Measurements from ENCODE around the gene FBXO40.

FBXO40 gene

DNA sequence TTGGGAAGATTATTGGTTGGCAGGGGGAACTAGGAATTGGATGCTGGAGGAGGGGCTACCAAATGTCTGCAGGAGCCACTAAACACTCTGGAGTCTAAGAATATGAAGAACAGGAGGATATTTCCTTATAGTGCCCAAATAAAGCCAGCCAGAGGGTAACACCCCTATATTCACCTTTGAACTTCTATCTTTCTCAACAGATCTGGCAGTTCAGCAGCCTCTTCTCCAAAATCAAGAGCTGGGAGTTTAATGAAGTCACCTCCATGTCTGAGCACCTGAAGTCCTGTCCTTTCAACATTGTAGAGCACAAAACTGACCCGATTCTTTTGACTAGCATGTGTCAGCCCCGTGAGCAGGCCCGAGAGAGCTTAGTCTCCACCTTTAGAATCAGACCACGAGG is 33.3 kb downstream of the FBXO40 start:
- H3K4me1 ChIP-seq (ENCODE audit: control insufficient read depth, insufficient read depth, low read length), result no peaks in the 10 kb centered on the region
- no peak overlapping the region for H3K4me2 ChIP-seq (ENCODE audit: low read length)
- H3K4me3 ChIP-seq (ENCODE audit: low read length), result no peak overlapping the region
- H3K27me3 ChIP-seq (ENCODE audit: control insufficient read depth, insufficient read depth, low read length), result no peaks in the 10 kb centered on the region
- no peak overlapping the region for H3K9ac ChIP-seq (ENCODE audit: low read depth, low read length)
- no peaks in the 10 kb centered on the region for H3K9me3 ChIP-seq (replicated peaks; ENCODE audit: low read length)
- H3K36me3 ChIP-seq (ENCODE audit: insufficient read depth, low read length), result no peaks in the 10 kb centered on the region

DNA sequence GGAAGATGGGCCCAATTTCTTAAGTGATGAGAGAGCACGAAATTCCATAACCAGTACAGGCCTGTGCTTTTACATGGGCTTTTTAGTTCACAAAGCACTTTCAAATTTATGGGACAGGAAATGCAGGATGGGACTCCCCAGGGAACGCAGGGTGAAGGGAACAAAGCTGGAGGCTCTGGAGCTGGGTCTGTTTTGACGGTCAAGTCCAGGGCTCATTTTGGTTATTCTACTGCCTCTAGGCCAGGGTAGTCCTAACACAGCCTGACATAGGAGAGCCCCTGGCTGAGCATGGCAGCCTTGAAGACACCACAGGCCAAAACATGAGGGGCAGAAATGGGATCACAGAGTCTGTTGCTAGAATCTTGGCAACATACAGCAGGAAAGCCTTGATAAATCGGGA is 34.0 kb downstream of the FBXO40 start:
- no peaks in the 10 kb centered on the region for H3K27me3 ChIP-seq (ENCODE audit: control insufficient read depth, insufficient read depth, low read length)

DNA sequence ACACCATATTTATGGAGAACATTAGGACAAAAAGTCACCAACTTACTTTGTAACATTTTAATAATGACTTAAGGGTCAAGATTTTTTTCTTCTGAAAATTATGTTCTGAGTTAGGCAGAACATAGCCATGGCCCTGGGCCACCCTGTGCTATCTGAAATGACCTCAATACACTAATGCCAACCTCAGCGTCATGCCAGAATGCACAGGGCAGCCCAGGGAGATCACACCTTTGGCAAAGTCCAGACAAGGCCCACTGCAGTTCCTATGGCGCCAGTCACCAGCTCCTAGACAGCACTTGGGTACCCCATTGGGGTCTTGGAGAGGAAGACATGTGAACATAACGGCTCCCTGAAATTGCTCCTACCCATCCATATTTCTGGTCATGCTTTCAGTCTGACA is 34.4 kb downstream of the FBXO40 start:
- no peaks in the 10 kb centered on the region for H3K36me3 ChIP-seq (ENCODE audit: insufficient read depth, low read length)

More for the DNA sequence above, 34.0 kb downstream of the FBXO40 start:
- Histone ChIP-seq H3K9me3 (replicated peaks; ENCODE audit: low read length) (no peaks in the 10 kb centered on the region), H3K36me3 (ENCODE audit: insufficient read depth, low read length) (no peaks in the 10 kb centered on the region), H3K4me2 (ENCODE audit: low read length) (no peak overlapping the region), H3K9ac (ENCODE audit: low read depth, low read length) (no peak overlapping the region), H3K4me1 (ENCODE audit: control insufficient read depth, insufficient read depth, low read length) (no peaks in the 10 kb centered on the region), H3K4me3 (ENCODE audit: low read length) (no peak overlapping the region)

DNA sequence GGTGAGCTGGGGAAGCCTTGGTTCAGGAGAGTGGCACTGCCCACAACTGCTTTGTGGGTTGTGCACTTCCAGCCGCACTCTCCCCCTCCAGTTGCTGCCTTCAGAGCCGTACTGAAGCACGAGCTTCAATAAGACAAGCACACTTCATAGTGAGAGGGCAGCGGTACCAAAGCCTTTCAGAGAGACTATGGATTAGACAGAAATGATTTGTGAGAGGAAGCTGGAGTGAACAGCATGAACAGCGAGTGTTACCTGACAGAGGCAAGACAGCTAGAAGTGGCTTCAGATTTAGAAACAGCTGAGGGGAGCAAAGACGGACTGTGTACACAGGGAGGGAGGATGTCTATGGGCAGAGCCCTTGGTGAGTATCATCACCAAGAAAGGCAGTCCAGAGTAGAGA is 36.4 kb downstream of the FBXO40 start:
- Histone ChIP-seq H3K4me2 (ENCODE audit: low read length) (no peak overlapping the region), H3K9ac (ENCODE audit: low read depth, low read length) (no peak overlapping the region)

More for the DNA sequence above, 34.4 kb downstream of the FBXO40 start:
- Histone ChIP-seq H3K9ac (ENCODE audit: low read depth, low read length) (no peak overlapping the region), H3K4me2 (ENCODE audit: low read length) (no peak overlapping the region), H3K9me3 (replicated peaks; ENCODE audit: low read length) (no peaks in the 10 kb centered on the region), H3K27me3 (ENCODE audit: control insufficient read depth, insufficient read depth, low read length) (no peaks in the 10 kb centered on the region), H3K4me1 (ENCODE audit: control insufficient read depth, insufficient read depth, low read length) (no peaks in the 10 kb centered on the region), H3K4me3 (ENCODE audit: low read length) (no peak overlapping the region)

DNA sequence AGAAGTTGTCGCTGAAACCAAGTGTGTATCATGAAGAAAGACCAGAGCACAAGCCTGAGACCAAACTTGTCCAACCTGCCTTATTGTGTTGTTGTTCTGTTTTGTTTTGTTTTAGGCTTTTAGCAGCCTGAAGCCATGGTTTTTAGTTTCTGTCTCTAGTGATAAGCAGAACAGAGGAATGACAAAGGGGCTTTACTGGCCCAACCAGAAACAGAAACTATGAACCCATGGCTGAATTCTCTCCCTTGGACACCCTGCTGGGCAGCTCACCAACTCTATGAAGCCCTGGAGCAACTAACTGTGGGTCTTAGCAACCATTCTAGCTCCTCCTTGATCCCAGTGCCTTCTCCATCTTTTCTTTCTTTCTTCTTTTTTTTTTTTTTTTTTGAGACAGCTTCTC is 37.2 kb downstream of the FBXO40 start:
- no peaks in the 10 kb centered on the region for H3K4me1 ChIP-seq (ENCODE audit: control insufficient read depth, insufficient read depth, low read length)
- no peak overlapping the region for H3K4me3 ChIP-seq (ENCODE audit: low read length)
- H3K9me3 ChIP-seq (replicated peaks; ENCODE audit: low read length), result no peaks in the 10 kb centered on the region
- H3K36me3 ChIP-seq (ENCODE audit: insufficient read depth, low read length), result no peaks in the 10 kb centered on the region
- H3K4me2 ChIP-seq (ENCODE audit: low read length), result no peak overlapping the region
- no peaks in the 10 kb centered on the region for H3K27me3 ChIP-seq (ENCODE audit: control insufficient read depth, insufficient read depth, low read length)
- no peak overlapping the region for H3K9ac ChIP-seq (ENCODE audit: low read depth, low read length)

More for the DNA sequence above, 36.4 kb downstream of the FBXO40 start:
- H3K27me3 ChIP-seq (ENCODE audit: control insufficient read depth, insufficient read depth, low read length), result no peaks in the 10 kb centered on the region
- no peak overlapping the region for H3K4me3 ChIP-seq (ENCODE audit: low read length)
- H3K9me3 ChIP-seq (replicated peaks; ENCODE audit: low read length), result no peaks in the 10 kb centered on the region
- no peaks in the 10 kb centered on the region for H3K36me3 ChIP-seq (ENCODE audit: insufficient read depth, low read length)
- no peaks in the 10 kb centered on the region for H3K4me1 ChIP-seq (ENCODE audit: control insufficient read depth, insufficient read depth, low read length)

DNA sequence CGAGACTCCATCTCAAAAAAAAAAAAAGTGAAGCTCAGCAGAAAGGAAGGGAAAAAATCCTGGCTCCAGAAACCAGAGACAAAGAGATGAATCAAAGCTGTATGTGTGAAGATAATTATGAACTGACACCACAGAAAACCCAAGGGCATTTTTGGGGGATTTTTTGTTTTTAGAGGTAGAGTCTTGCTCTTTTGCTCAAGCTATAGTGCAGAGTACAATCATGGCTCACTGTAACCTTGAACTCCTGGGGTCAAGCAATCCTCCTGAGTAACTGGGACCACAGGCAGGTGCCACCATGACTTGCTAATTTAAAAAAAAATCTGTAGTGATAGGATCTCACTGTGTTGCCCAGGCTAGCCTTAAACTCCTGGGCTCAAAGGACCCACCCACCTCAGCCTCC is 44.7 kb downstream of the FBXO40 start:
- Histone ChIP-seq H3K4me1 (ENCODE audit: control insufficient read depth, insufficient read depth, low read length) (no peaks in the 10 kb centered on the region), H3K4me2 (ENCODE audit: low read length) (no peak overlapping the region), H3K36me3 (ENCODE audit: insufficient read depth, low read length) (no peaks in the 10 kb centered on the region), H3K9ac (ENCODE audit: low read depth, low read length) (no peak overlapping the region), H3K9me3 (replicated peaks; ENCODE audit: low read length) (no peaks in the 10 kb centered on the region), H3K27me3 (ENCODE audit: control insufficient read depth, insufficient read depth, low read length) (no peaks in the 10 kb centered on the region), H3K4me3 (ENCODE audit: low read length) (no peak overlapping the region)

DNA sequence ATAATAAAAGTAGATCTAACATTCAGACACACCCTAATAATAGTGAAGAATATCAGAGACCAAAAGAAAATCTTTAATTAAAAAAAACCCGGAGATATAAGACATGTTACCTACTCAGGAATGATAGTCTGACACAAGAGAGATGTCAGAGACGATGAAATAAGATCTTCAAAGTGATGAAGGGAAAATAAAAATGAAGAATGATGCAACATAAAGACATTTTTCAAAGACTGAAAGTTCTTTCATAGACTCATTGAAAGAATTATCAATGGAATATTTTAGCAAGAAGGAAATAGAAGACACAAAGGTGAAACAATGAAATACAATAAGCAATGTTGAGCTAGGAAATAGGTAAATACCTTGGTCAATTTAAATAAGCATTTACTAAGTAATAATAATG is 47.9 kb downstream of the FBXO40 start:
- no peak overlapping the region for H3K4me3 ChIP-seq (ENCODE audit: low read length)
- no peak overlapping the region for H3K9ac ChIP-seq (ENCODE audit: low read depth, low read length)
- H3K4me1 ChIP-seq (ENCODE audit: control insufficient read depth, insufficient read depth, low read length), result no peaks in the 10 kb centered on the region
- H3K27me3 ChIP-seq (ENCODE audit: control insufficient read depth, insufficient read depth, low read length), result no peaks in the 10 kb centered on the region
- H3K4me2 ChIP-seq (ENCODE audit: low read length), result no peak overlapping the region
- H3K9me3 ChIP-seq (replicated peaks; ENCODE audit: low read length), result no peaks in the 10 kb centered on the region
- no peaks in the 10 kb centered on the region for H3K36me3 ChIP-seq (ENCODE audit: insufficient read depth, low read length)

DNA sequence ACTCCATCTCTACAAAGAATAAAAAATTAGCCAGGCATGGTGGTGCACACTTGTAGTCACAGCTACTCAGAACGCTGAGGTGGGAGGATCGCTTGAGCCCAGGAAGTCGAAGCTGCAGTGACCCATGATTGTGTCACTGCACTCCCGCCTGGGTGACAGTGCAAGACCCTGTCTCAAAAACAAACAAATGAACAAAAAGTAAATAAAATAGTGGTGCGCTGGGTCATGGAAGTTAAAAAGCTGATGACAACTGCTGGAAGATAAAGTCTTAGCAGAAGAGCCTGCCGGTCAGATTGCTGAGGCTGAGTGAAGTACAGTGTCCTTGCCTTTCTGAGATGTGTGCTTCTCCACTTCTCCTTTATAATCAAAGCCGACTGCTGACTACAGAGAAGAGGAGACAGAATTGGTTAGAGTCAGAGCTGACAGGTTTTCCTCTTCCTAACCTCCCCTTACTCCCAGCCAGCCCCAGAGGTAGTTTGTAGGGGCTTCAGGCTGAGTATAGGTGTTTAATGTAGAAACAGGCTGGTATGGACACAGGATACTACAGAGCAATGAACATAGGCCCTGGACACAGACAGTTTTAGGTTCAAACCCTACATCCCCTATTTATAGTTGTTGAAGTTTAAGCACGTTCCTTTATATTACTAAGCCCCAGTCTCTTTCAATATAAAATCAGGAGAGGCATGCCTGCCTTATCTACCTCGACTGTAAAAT is 49.6 kb downstream of the FBXO40 start:
- H3K4me1 ChIP-seq (ENCODE audit: control insufficient read depth, insufficient read depth, low read length), result no peaks in the 10 kb centered on the region
- no peaks in the 10 kb centered on the region for H3K9me3 ChIP-seq (replicated peaks; ENCODE audit: low read length)
- no peak overlapping the region for H3K9ac ChIP-seq (ENCODE audit: low read depth, low read length)
- no peak overlapping the region for H3K4me2 ChIP-seq (ENCODE audit: low read length)
- H3K4me3 ChIP-seq (ENCODE audit: low read length), result no peak overlapping the region
- H3K27me3 ChIP-seq (ENCODE audit: control insufficient read depth, insufficient read depth, low read length), result no peaks in the 10 kb centered on the region
- no peaks in the 10 kb centered on the region for H3K36me3 ChIP-seq (ENCODE audit: insufficient read depth, low read length)

DNA sequence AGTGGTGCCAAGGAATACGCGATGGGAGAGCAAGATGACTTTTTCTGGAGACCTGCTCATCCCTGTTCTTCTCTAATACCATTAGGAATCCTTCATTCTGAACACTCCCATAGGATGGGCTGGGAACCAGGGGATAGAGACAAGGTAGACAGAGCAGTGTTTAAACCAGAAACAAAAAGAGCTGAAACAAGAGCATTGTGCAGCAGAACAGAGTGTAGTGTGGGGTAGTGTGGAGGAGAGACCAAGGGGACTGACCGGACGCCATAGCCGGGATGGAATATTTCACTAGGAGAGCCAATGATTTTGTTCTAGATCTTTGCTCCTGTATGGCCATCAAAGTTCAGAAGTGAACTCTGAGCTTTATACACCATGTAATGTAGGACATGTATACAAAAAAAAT is 51.9 kb downstream of the FBXO40 start:
- Histone ChIP-seq H3K4me3 (ENCODE audit: low read length) (no peak overlapping the region), H3K9ac (ENCODE audit: low read depth, low read length) (no peak overlapping the region), H3K4me1 (ENCODE audit: control insufficient read depth, insufficient read depth, low read length) (no peaks in the 10 kb centered on the region), H3K27me3 (ENCODE audit: control insufficient read depth, insufficient read depth, low read length) (no peaks in the 10 kb centered on the region), H3K4me2 (ENCODE audit: low read length) (no peak overlapping the region), H3K9me3 (replicated peaks; ENCODE audit: low read length) (no peaks in the 10 kb centered on the region), H3K36me3 (ENCODE audit: insufficient read depth, low read length) (no peaks in the 10 kb centered on the region)

DNA sequence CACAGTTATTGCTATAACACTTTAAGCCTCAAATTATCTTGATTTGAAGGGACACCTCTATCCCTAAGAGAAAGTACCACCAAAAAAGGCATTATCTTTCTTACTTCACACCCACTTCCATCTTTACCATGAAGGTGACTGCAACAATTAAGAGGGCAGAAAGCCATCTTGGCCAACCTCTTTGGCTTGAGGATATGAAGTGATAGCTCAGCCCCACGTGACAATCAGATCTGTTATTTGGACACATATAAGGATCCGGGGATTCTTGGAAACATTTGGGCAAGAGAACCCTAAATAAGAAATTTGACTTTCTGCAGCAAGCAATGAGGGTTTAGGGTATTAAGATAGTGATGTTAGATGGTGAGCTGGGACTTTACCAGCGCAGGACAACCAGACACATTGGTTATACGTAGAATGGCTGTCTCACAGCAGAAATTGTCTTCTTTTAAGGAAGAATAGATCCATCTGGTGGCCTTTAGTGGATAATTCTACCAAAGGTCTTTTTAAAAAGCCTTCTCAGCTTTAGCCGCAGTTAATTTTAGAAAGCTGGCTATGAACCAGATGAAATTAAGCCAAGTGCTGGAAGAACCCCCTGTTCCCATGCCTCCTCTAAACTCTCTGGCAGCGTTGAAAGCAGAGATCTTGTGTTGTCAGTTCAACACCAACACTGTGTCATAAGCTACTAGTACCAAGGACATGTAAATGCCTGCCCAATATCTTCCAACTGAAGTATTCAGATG is 55.2 kb downstream of the FBXO40 start:
- H3K36me3 ChIP-seq (ENCODE audit: insufficient read depth, low read length), result no peaks in the 10 kb centered on the region
- no peaks in the 10 kb centered on the region for H3K27me3 ChIP-seq (ENCODE audit: control insufficient read depth, insufficient read depth, low read length)
- H3K4me1 ChIP-seq (ENCODE audit: control insufficient read depth, insufficient read depth, low read length), result peaks cover 7% of the 10 kb centered on the region
- no peak overlapping the region for H3K9ac ChIP-seq (ENCODE audit: low read depth, low read length)
- no peak overlapping the region for H3K4me3 ChIP-seq (ENCODE audit: low read length)
- H3K4me2 ChIP-seq (ENCODE audit: low read length), result no peak overlapping the region
- no peaks in the 10 kb centered on the region for H3K9me3 ChIP-seq (replicated peaks; ENCODE audit: low read length)

DNA sequence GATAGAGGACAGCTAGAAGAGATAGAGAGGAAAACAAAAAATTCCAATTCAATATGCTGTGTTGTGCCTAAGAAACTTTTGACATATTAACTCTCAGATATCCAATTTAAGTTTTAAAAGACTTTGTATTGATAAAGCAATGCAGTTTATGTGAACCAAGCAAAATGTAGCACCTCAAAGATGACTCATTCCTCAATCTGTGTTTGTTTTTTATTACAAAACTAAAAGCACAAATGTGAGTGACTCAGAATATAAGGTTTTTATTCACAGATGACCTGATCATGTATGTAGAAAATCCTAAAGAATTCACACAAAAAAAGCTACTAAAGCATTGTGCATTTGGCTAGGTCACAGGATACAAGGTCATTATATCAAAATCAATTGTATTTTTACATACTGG is 56.5 kb downstream of the FBXO40 start:
- H3K4me2 ChIP-seq (ENCODE audit: low read length), result no peak overlapping the region
- peaks cover 7% of the 10 kb centered on the region for H3K4me1 ChIP-seq (ENCODE audit: control insufficient read depth, insufficient read depth, low read length)
- H3K9ac ChIP-seq (ENCODE audit: low read depth, low read length), result no peak overlapping the region
- H3K4me3 ChIP-seq (ENCODE audit: low read length), result no peak overlapping the region
- H3K27me3 ChIP-seq (ENCODE audit: control insufficient read depth, insufficient read depth, low read length), result no peaks in the 10 kb centered on the region
- no peaks in the 10 kb centered on the region for H3K36me3 ChIP-seq (ENCODE audit: insufficient read depth, low read length)
- no peaks in the 10 kb centered on the region for H3K9me3 ChIP-seq (replicated peaks; ENCODE audit: low read length)

DNA sequence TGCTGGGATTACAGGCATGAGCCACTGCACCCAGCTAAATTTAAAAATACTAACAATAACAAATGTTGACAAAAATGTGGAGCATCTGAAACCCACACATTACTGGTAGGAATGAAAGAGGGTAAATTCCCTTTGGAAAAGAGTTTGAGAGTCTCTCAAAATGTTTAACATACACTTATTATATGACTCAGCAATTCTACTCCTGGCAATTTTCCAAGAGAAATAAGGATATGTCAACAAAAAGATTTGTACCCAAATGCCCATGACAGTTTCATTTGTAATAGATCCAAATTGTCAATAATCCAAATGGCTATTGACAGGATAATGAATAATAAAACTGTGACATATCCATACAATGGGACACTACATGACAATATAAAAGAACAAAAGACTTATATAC is 58.5 kb downstream of the FBXO40 start:
- H3K9ac ChIP-seq (ENCODE audit: low read depth, low read length), result no peak overlapping the region
- H3K27me3 ChIP-seq (ENCODE audit: control insufficient read depth, insufficient read depth, low read length), result no peaks in the 10 kb centered on the region
- no peaks in the 10 kb centered on the region for H3K9me3 ChIP-seq (replicated peaks; ENCODE audit: low read length)
- H3K4me1 ChIP-seq (ENCODE audit: control insufficient read depth, insufficient read depth, low read length), result peaks cover 7% of the 10 kb centered on the region
- H3K4me2 ChIP-seq (ENCODE audit: low read length), result no peak overlapping the region
- no peak overlapping the region for H3K4me3 ChIP-seq (ENCODE audit: low read length)
- no peaks in the 10 kb centered on the region for H3K36me3 ChIP-seq (ENCODE audit: insufficient read depth, low read length)

Measured in skeletal muscle satellite cell (primary cell).